Neural progenitor cell (in vitro differentiated cells): Measurements from ENCODE around the gene PIWIL4. TPM values are rescaled to one million over a fixed set of nuclear protein-coding genes. Genes with fewer than 3 reads are reported as not detected.
A peak's percentile ranks its signal among the peaks of the same experiment; 100 is the strongest.

ENCODE experiments used
- DNase-seq: peaks from one replicate; pipeline ENCODE4 v3.0.0-alpha.2; 2016; ENCODE audit warnings: low spot score
- H2AFZ ChIP-seq: fragments of 200-600 bp; sonication (generic); replicated peaks from 2 replicates; pipeline ENCODE4 v1.6.1; 2016; ENCODE audit warnings: antibody characterized with exemption
- H3F3A ChIP-seq: fragments of 200-600 bp; sonication (generic); 2 replicates; pipeline ENCODE4 v1.6.1; 2016; ENCODE audit warnings: antibody characterized with exemption, low read depth
- H3K27ac ChIP-seq: fragments of 200-600 bp; sonication (generic); 2 replicates; pipeline ENCODE4 v1.5.1; 2016; ENCODE audit warnings: mild to moderate bottlenecking
- H3K27me3 ChIP-seq: fragments of 200-600 bp; sonication (generic); 2 replicates; pipeline ENCODE4 v1.6.1; 2016; ENCODE audit warnings: mild to moderate bottlenecking, moderate library complexity
- H3K36me3 ChIP-seq: fragments of 200-600 bp; sonication (generic); 2 replicates; pipeline ENCODE4 v1.5.1; 2016
- H3K4me1 ChIP-seq: fragments of 200-600 bp; sonication (generic); 2 replicates; pipeline ENCODE4 v1.6.1; 2016; ENCODE audit warnings: mixed run types
- H3K4me2 ChIP-seq: fragments of 200-600 bp; sonication (generic); 2 replicates; pipeline ENCODE4 v1.6.1; 2016
- H3K4me3 ChIP-seq: fragments of 200-600 bp; sonication (generic); 2 replicates; pipeline ENCODE4 v1.5.1; 2016
- H3K79me2 ChIP-seq: fragments of 200-600 bp; sonication (generic); 2 replicates; pipeline ENCODE4 v1.6.1; 2016; ENCODE audit warnings: low read depth
- H3K9ac ChIP-seq: fragments of 200-600 bp; sonication (generic); 2 replicates; pipeline ENCODE4 v1.6.1; 2016
- H3K9me3 ChIP-seq: fragments of 200-600 bp; sonication (generic); 2 replicates; pipeline ENCODE4 v1.5.1; 2016; ENCODE audit warnings: low read depth
- H4K20me1 ChIP-seq: fragments of 200-600 bp; sonication (generic); 2 replicates; pipeline ENCODE4 v1.6.1; 2016; ENCODE audit warnings: low read depth
- H3K27ac Mint-ChIP-seq: 3 replicates; pipeline ENCODE4 v1.8.0; 2021; ENCODE audit warnings: mixed read lengths
- H3K27me3 Mint-ChIP-seq: 2 replicates; pipeline ENCODE4 v1.8.0; 2022; ENCODE audit warnings: low read depth, mild to moderate bottlenecking, inconsistent platforms, moderate library complexity, mixed read lengths; ENCODE audit not compliant: insufficient read depth
- H3K36me3 Mint-ChIP-seq: 3 replicates; pipeline ENCODE4 v1.8.0; 2021; ENCODE audit warnings: mixed read lengths
- H3K4me1 Mint-ChIP-seq: 3 replicates; pipeline ENCODE4 v1.8.0; 2021; ENCODE audit warnings: mixed read lengths
- H3K4me3 Mint-ChIP-seq: 3 replicates; pipeline ENCODE4 v1.8.0; 2021; ENCODE audit warnings: mild to moderate bottlenecking, moderate library complexity, mixed read lengths
- H3K9me3 Mint-ChIP-seq: 3 replicates; pipeline ENCODE4 v1.8.0; 2020; ENCODE audit warnings: mixed read lengths
- EZH2 ChIP-seq: fragments of 200-600 bp; sonication (generic); IDR thresholded peaks from 2 replicates; pipeline ENCODE4 v1.6.1; 2017; ENCODE audit warnings: antibody characterized with exemption, mild to moderate bottlenecking, moderate library complexity
- EZH2phosphoT487 ChIP-seq: fragments of 200-600 bp; sonication (generic); IDR thresholded peaks from 2 replicates; pipeline ENCODE4 v1.6.1; 2017; ENCODE audit warnings: antibody characterized with exemption
- total RNA-seq: library from RNA; depleted of rRNA; stranded (reverse); fragments of >200 nt; gene quantifications from 2 replicates; pipeline ENCODE4 v1.2.3, GENCODE V29; 2015; ENCODE audit warnings: low replicate concordance
- TF ChIP-seq, protein P1 (sequence below): fragments of 200-600 bp; sonication (generic); IDR thresholded peaks from 2 replicates; pipeline ENCODE4 v1.5.1; 2017; ENCODE audit warnings: antibody characterized with exemption, mild to moderate bottlenecking

PIWIL4 gene
- total RNA-seq, 1 donor from 2014 or later, result 1.3 TPM

DNA sequence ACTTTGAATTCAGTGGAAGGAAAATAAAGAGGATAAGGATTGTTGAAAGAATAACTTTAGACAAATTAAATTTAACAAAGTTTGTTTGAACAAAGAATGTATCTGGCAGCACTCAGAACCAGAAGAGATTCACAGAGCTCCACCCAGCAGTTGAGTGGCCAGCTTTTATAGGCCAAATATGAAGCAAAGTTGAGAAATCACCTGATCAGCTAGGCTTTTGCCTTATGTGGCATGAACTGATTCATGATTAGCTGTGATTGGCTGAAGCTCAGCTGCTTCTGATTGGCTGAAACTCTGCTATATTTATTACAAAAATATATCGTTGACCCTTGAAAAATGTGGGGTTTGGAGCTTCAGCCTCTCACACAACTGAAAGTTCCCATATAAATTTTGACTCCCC lies 62.6 kb downstream of the PIWIL4 start:
- TF ChIP-seq, protein P1, sequence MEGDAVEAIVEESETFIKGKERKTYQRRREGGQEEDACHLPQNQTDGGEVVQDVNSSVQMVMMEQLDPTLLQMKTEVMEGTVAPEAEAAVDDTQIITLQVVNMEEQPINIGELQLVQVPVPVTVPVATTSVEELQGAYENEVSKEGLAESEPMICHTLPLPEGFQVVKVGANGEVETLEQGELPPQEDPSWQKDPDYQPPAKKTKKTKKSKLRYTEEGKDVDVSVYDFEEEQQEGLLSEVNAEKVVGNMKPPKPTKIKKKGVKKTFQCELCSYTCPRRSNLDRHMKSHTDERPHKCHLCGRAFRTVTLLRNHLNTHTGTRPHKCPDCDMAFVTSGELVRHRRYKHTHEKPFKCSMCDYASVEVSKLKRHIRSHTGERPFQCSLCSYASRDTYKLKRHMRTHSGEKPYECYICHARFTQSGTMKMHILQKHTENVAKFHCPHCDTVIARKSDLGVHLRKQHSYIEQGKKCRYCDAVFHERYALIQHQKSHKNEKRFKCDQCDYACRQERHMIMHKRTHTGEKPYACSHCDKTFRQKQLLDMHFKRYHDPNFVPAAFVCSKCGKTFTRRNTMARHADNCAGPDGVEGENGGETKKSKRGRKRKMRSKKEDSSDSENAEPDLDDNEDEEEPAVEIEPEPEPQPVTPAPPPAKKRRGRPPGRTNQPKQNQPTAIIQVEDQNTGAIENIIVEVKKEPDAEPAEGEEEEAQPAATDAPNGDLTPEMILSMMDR, result no peak
- TF ChIP-seq EZH2 (no peak), EZH2phosphoT487 (no peak)
- peaks cover 3% of the 10 kb centered on the region for H3K36me3 Mint-ChIP-seq
- Histone ChIP-seq H3K4me1 (no peaks in the 10 kb centered on the region), H3K27ac (no peak overlapping the region), H3K36me3 (no peaks in the 10 kb centered on the region), H3K9ac (no peak overlapping the region), H3F3A (no peaks in the 10 kb centered on the region), H2AFZ (no peak overlapping the region), H3K27me3 (no peaks in the 10 kb centered on the region), H3K4me2 (no peak overlapping the region), H3K79me2 (no peaks in the 10 kb centered on the region), H4K20me1 (no peaks in the 10 kb centered on the region), H3K4me3 (no peak overlapping the region), H3K9me3 (no peaks in the 10 kb centered on the region)
- H3K27ac Mint-ChIP-seq, result no peak overlapping the region
- H3K27me3 Mint-ChIP-seq, result no peaks in the 10 kb centered on the region
- no peaks in the 10 kb centered on the region for H3K4me1 Mint-ChIP-seq
- no peak for DNase-seq
- H3K4me3 Mint-ChIP-seq, result no peak overlapping the region
- peaks cover 12% of the 10 kb centered on the region for H3K9me3 Mint-ChIP-seq

DNA sequence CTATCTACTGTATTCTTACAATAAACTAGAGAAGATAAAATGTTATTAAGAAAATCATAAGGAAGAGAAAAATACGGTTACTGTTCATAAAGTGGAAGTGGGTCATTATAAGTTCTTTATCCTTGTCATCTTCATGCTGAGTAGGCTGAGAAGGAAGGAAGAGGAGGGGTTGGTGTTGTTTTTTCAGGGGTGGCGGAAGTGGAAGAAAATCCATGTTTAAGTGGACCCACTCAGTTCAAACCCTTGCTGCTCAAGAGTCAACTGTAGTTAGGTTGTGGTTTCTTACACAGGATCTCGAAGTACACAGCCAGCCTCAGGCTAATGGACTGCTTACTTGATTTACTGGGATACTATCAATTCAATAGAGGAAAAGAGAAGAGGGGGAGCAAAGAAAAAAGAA lies 63.1 kb downstream of the PIWIL4 start:
- H3K4me1 ChIP-seq, result no peaks in the 10 kb centered on the region
- no peaks in the 10 kb centered on the region for H3K79me2 ChIP-seq
- H3K36me3 ChIP-seq, result no peaks in the 10 kb centered on the region
- Mint-ChIP-seq H3K27ac (no peak overlapping the region), H3K9me3 (peaks cover 12% of the 10 kb centered on the region), H3K4me3 (no peak overlapping the region), H3K4me1 (peaks cover 2% of the 10 kb centered on the region), H3K27me3 (no peaks in the 10 kb centered on the region), H3K36me3 (peaks cover 3% of the 10 kb centered on the region)
- H3K27me3 ChIP-seq, result no peaks in the 10 kb centered on the region
- H3K4me2 ChIP-seq, result no peak overlapping the region
- no peaks in the 10 kb centered on the region for H3K9me3 ChIP-seq
- no peak overlapping the region for H3K9ac ChIP-seq
- no peak overlapping the region for H2AFZ ChIP-seq
- H3K4me3 ChIP-seq, result no peak overlapping the region
- DNase-seq, result no peak
- no peak overlapping the region for H3K27ac ChIP-seq
- H4K20me1 ChIP-seq, result no peaks in the 10 kb centered on the region
- no peak for TF ChIP-seq EZH2phosphoT487
- no peak for TF ChIP-seq EZH2
- TF ChIP-seq, protein P1, result no peak
- H3F3A ChIP-seq, result no peaks in the 10 kb centered on the region

DNA sequence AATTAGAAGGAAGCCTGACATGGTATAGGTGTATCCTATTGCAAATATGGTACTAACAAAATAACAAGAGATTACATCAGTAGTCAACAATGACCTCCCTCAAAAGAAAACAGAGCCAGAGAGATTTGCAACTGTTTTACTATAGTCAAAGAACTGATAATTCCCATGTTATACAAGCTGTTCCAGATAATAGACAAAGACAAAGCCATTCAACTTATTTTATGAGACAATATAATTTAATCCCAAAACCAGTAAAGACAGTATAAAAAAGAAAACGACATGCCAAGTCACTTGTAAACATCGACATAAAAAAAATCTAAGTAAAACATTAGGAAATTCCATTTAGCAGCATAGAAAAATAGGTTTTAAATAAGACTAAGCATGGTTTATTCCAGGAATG lies 65.2 kb downstream of the PIWIL4 start:
- peaks cover 2% of the 10 kb centered on the region for H3K4me1 Mint-ChIP-seq
- H3K27ac ChIP-seq, result no peak overlapping the region
- no peaks in the 10 kb centered on the region for H4K20me1 ChIP-seq
- H3F3A ChIP-seq, result no peaks in the 10 kb centered on the region
- peaks cover 3% of the 10 kb centered on the region for H3K36me3 Mint-ChIP-seq
- H3K79me2 ChIP-seq, result no peaks in the 10 kb centered on the region
- H3K27me3 Mint-ChIP-seq, result no peaks in the 10 kb centered on the region
- no peaks in the 10 kb centered on the region for H3K9me3 ChIP-seq
- no peak overlapping the region for H2AFZ ChIP-seq
- H3K27ac Mint-ChIP-seq, result no peak overlapping the region
- no peak for TF ChIP-seq EZH2
- TF ChIP-seq, protein P1, result no peak
- TF ChIP-seq EZH2phosphoT487, result no peak
- H3K4me2 ChIP-seq, result no peak overlapping the region
- H3K4me3 Mint-ChIP-seq, result no peak overlapping the region
- H3K27me3 ChIP-seq, result no peaks in the 10 kb centered on the region
- H3K9me3 Mint-ChIP-seq, result peaks cover 5% of the 10 kb centered on the region
- H3K9ac ChIP-seq, result no peak overlapping the region
- H3K36me3 ChIP-seq, result no peaks in the 10 kb centered on the region
- H3K4me1 ChIP-seq, result no peaks in the 10 kb centered on the region
- no peak overlapping the region for H3K4me3 ChIP-seq
- no peak for DNase-seq

DNA sequence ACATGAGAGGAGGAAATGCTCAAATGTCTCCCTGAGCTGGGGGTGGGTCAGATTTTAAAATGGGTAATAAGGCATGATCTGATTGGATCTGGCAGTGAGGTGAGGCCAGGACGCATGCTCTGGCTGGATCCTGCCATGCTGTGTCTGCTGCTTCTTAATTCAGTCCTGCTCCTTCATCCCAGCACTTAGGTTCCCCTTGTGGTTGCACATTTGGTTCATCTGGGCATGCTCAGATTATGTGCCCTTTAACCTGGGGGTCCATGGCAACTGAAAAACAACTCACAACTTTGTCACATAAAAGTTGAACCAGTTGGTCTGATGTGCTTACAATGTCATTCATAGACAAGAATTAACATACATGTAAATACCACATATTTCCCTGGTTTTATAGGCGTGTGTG lies 67.9 kb downstream of the PIWIL4 start:
- Histone ChIP-seq H3K27ac (no peak overlapping the region), H3K36me3 (no peaks in the 10 kb centered on the region), H3K4me2 (no peak overlapping the region), H4K20me1 (no peaks in the 10 kb centered on the region), H3K4me3 (no peak overlapping the region), H3K4me1 (no peaks in the 10 kb centered on the region), H3K9ac (no peak overlapping the region), H3F3A (no peaks in the 10 kb centered on the region), H2AFZ (peak overlapping the region; percentile 96), H3K27me3 (no peaks in the 10 kb centered on the region), H3K79me2 (no peaks in the 10 kb centered on the region), H3K9me3 (no peaks in the 10 kb centered on the region)
- Mint-ChIP-seq H3K36me3 (no peaks in the 10 kb centered on the region), H3K4me1 (peaks cover 2% of the 10 kb centered on the region), H3K9me3 (no peaks in the 10 kb centered on the region), H3K4me3 (no peak overlapping the region), H3K27ac (no peak overlapping the region), H3K27me3 (no peaks in the 10 kb centered on the region)
- TF ChIP-seq, protein P1, result no peak
- TF ChIP-seq EZH2 (no peak), EZH2phosphoT487 (no peak)
- DNase-seq, result no peak
